Measurements from ENCODE around the gene MESP1.

The MESP1 gene

GRCh38 chr15:89758283-89758682 lies 7.2 kb upstream of the MESP1 start:
- no peak for DNase-seq (ENCODE audit: low read depth, low spot score)
- H3K4me3 ChIP-seq (ENCODE audit: low read depth, low read length) = no peak overlapping the region
- TF ChIP-seq CTCF (IDR thresholded peaks at IDR 0.05; ENCODE audit: insufficient read depth, low read length, missing control alignments) = no peak
- ChIA-PET CTCF (interaction anchor here (2.1 to 30.0 kb wide), 5 partner anchors 8 to 132 kb away, joined by 8 to 842 read pairs (median 176); partner anchors contain the start of genes AP3S2, MESP1 and MESP2), POLR2A (no interaction called here)

- no peak for TF ChIP-seq CTCF (IDR thresholded peaks at IDR 0.05; ENCODE audit: insufficient read depth, low read length, missing control alignments)
- POLR2A ChIA-PET = no interaction called here
- no peak overlapping the region for H3K4me3 ChIP-seq (ENCODE audit: low read depth, low read length)
- no peak for DNase-seq (ENCODE audit: low read depth, low spot score)
- CTCF ChIA-PET = interaction anchor here (1.1 to 30.0 kb wide), 7 partner anchors 6 to 133 kb away, joined by 4 to 842 read pairs (median 86); partner anchors contain the start of genes AP3S2, MESP1 and MESP2
Measured at GRCh38 chr15:89756897-89757296, 5.8 kb upstream of the MESP1 start.

- POLR2A ChIA-PET = interaction anchor here (1.0 kb wide), 1 partner anchor 59 kb away, joined by 3 read pairs; the partner anchor contains the start of gene ANPEP
- no peak for TF ChIP-seq CTCF (IDR thresholded peaks at IDR 0.05; ENCODE audit: insufficient read depth, low read length, missing control alignments)
- CTCF ChIA-PET = interaction anchor here (0.7 to 30.0 kb wide), 7 partner anchors 12 to 216 kb away, joined by 3 to 842 read pairs (median 4); partner anchors contain the start of gene MESP2
- no peak for DNase-seq (ENCODE audit: low read depth, low spot score)
- H3K4me3 ChIP-seq (ENCODE audit: low read depth, low read length) = no peak overlapping the region
Measured at GRCh38 chr15:89755701-89756100, 4.7 kb upstream of the MESP1 start.

- POLR2A ChIA-PET = interaction anchor here (1.0 kb wide), 1 partner anchor 60 kb away, joined by 3 read pairs; the partner anchor contains the start of gene ANPEP
- no peak for DNase-seq (ENCODE audit: low read depth, low spot score)
- TF ChIP-seq CTCF (IDR thresholded peaks at IDR 0.05; ENCODE audit: insufficient read depth, low read length, missing control alignments) = no peak
- CTCF ChIA-PET = interaction anchor here (1.1 to 30.0 kb wide), 7 partner anchors 14 to 217 kb away, joined by 3 to 842 read pairs (median 9); partner anchors contain the start of gene MESP2
- H3K4me3 ChIP-seq (ENCODE audit: low read depth, low read length) = no peak overlapping the region
Measured at GRCh38 chr15:89754361-89755154, 3.5 kb upstream of the MESP1 start.

- no peak overlapping the region for H3K4me3 ChIP-seq (ENCODE audit: low read depth, low read length)
- ChIA-PET CTCF (interaction anchor here (1.1 to 30.0 kb wide), 7 partner anchors 7 to 137 kb away, joined by 3 to 842 read pairs (median 23); partner anchors contain the start of gene MESP2), POLR2A (no interaction called here)
- no peak for TF ChIP-seq CTCF (IDR thresholded peaks at IDR 0.05; ENCODE audit: insufficient read depth, low read length, missing control alignments)
- no peak for DNase-seq (ENCODE audit: low read depth, low spot score)
Measured at GRCh38 chr15:89753855-89754254, 2.8 kb upstream of the MESP1 start.

- no peak for TF ChIP-seq CTCF (IDR thresholded peaks at IDR 0.05; ENCODE audit: insufficient read depth, low read length, missing control alignments)
- ChIA-PET CTCF (interaction anchor here (0.9 to 30.0 kb wide), 7 partner anchors 9 to 132 kb away, joined by 3 to 842 read pairs (median 5); no protein-coding TSS in a partner anchor), POLR2A (no interaction called here)
- DNase-seq (ENCODE audit: low read depth, low spot score) = no peak
- H3K4me3 ChIP-seq (ENCODE audit: low read depth, low read length) = no peak overlapping the region
Measured at GRCh38 chr15:89751748-89752147, 699 bp upstream of the MESP1 start.

Data from AG04449 (cell line).